Activated T-helper 1 cell treated with Interleukin-2 at 50 U/mL for 16 hours (primary cell): ENCODE data around the gene CCDC126.
"Not testable (repeated sequence)": the region's sequence is repeated elsewhere in the genome, so short reads cannot be mapped to it uniquely, and the experiment has no call there.

ENCODE experiments used
- DNase-seq: peaks from one replicate; pipeline ENCODE4 v3.0.0-alpha.2; 2020; ENCODE audit warnings: low read depth

CCDC126 gene

DNA sequence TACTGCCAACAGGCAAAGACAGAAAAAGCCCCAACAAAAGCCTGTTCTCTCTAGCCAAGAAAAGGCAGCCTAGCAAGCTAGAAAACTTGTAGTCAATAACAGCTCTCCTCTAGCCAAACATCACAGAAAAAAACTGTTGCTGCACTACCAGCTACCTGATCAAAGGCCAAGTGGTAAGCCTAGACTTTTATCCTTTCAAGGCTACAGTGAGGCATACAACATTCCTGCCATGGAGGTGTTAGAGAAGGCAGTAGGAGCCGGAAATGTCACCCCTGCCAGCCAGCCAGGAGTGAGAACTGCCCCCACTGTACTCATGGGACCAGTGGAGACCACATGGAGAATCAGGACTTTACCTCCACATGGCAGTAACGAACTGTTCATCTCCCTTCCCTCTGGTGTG lies 31.2 kb downstream of the CCDC126 start:
- DNase-seq: no peak

DNA sequence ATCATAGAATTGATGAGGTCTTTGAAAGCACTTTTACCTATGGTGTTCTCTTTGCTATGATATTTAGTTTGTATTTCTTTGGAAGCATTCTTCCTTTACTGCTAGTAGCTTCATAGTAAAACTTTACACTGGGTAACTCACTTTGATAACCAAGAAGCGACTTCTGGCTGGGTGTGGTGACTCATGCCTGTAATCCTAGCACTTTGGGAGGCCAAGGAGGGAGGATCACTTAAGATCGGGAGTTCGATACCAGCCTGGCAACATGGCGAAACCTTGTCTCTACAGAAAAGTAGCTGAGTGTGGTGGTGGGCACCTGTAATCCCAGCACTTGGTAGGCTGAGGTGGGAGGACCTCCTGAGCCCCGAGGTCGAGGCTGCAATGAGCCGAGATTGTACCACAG lies 36.2 kb downstream of the CCDC126 start:
- no peak for DNase-seq

DNA sequence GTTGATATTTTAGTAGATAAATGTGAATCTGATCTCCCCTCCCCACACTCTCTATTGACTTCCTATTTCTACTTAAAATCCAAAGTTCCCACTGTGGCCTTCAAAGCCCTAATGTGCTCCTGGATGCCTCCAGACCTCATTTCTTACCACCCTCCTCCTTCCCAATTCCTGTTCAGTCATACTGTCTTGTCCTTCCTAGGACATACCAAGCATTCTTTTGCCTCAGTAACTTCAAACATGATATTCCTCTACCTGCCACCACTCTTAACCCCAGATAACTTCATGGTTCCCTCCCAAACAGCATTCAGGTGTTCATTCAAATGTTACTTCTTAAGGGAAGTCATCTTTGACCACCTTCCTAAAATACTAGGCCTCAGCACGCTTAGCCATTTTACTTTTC lies 48.6 kb downstream of the CCDC126 start:
- DNase-seq: no peak

GRCh38 chr7:23653942-23654341 lies 56.8 kb downstream of the CCDC126 start:
- no peak for DNase-seq

GRCh38 chr7:23654508-23654907 lies 57.3 kb downstream of the CCDC126 start:
- DNase-seq: no peak

DNA sequence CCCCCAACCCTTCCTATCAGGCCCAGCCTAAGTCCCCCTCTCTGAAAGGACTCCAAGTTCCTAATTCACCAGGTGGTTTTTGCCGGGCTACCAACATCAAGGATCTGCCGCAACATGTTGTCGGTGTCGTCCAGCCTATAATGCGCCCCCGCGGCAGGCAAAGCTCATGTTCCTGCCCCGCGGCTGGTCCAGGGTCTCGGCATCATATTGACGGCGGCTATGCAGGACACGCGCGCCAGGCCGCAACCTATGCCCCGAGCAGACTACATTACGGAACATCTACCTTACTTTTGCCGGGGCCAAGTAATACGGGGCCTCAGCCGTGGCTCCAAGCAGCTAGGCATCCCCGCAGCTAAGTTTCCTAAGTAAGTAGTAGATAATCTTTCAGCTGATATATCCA lies 58.3 kb downstream of the CCDC126 start:
- DNase-seq: no peak

DNA sequence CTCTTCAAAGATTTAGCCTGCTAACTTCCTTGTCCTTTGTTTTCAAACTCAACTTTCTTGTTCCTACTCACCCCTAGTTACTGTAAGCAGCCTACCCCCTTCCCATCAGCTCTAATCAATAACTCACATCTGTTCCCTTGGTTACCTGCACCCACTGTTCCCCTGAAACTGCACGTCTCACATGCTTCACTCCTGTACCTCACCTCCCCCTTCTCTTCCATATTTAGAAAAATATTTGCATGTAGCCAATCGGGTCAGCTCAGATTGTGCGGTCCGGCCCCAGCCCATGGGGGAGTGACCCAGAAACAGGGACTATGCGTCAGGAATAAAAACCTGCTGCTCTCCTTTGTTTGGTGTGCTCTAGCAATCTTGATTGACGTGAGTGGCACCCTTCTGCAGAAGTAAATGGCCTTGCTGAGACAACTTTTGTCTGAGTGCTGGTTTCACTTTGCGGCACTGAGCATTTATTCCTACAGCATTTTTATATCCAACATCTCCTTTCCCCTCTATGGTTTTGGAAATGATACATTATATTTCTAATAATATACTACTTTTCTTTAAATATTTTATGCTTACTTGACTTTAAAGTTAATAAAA lies 61.7 kb downstream of the CCDC126 start:
- no peak for DNase-seq

- no peak for DNase-seq
These were observed 64.2 kb downstream of the CCDC126 start for GRCh38 chr7:23661385-23661784.

DNA sequence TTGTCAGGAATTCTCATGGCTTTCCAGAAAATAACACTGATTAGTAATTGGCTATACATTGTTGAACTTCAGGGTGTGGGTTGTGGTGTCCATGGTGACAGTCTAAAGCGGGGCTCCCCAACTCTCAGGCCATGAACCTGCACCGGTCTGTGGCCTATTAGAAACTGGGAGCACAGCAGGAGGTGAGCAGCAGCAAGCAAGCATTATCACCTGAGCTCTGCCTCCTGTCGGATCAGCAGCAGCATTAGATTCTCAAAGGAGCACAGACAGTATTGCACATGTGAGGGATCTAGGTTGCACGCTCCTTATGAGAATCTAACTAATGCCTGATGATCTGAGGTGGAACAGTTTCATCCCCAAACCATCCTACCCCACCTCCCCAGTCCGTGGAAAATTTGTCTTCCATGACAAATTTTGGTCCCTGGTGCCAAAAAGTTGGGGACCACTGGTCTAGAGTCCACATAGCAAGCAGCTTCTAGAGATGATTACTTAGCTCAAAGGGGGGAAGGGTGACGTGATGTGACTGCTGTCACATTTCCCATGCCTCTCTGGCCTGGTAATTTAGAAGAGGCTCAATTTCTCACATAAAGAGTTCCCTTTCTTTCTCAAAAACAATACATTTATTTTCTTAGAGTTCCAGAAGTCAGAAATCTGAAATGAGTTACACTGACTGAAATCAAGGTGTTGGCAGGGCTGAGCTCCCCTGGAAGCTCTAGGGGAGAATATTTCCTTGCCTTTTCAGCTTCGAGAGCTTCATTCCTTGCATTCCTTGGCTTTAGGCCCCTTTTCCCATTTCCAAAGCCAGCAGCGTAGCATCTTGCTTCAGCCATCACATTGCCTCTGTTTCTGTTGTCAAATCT lies 65.2 kb downstream of the CCDC126 start:
- DNase-seq: no peak

DNA sequence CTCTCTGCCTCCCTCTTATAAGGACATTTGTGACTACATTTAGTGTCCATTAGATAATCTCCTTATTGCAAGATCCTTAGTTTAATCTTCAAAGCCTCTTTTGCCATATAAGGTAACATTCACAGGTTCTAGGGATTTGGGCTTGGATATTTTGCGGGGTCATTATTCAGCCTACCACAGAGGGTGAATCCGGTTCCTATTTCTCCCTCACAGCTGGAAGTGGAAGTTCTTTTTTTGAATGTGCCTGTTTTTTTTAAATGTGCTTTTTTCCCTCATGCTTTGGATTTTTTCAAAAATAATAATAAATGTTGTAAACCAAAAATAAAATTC lies 65.8 kb downstream of the CCDC126 start:
- DNase-seq: no peak

DNA sequence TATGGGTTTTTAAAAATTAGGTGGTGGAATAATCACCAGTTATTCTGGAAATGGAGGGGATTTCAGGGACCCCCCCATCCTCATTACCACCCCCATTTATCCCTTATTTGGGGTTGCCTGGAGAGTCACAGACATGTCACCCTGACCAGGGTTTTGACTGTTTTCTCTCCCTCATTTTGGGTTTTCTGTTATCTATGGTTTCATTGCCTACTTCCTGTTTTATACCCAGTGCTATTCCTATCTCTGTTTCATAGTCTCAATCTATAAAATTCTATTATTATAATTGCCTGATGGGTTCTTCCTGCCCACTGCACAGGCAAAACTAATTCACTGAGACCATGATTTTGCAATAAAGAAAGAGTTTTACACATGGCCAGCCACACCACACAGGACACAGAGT lies 66.9 kb downstream of the CCDC126 start:
- no peak for DNase-seq

DNA sequence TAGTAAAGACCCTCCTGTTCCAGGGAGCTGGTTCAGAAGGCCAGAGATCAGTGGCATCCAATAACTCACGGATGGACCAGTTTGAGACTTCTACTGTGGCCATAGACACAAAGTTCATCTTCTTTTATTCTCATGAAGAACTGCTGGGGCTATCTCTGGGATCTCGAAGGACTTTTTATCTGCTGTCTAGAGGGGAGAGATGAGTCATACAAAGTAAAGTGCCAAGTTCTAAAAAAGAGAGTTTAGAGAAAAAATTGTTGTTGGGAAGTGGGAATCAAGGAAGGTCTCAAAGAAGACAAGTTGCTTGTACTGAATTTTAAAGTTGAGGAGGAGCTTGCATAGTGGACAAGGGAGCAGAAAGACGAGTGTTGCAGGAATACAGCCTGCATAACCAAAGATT lies 74.9 kb downstream of the CCDC126 start:
- DNase-seq: no peak

DNA sequence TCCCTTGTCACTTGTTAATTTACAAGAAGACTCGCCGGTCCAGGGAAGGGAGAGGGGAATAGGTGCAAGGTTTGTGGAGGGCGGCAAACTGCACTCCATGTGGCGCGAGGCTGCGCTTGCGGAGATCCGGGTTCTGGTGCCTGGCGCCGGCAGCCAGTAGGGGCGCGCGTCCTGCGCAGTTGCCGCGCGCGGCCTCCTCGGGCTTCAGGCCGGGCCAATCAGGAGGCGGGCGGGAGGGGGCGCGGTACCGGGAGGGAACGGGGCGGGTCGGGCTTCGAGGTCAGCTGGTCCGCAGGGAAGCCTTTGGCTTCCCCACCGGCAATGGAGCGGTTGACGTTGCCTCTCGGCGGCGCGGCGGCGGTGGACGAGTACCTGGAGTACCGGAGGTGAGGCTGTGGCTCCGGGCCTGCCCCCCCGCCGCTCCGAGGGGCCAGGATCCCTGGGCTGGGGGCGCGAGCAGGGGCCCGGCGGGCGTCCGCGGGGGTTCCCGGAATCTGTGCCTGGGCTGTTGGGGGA lies 82.8 kb downstream of the CCDC126 start, which contains the start of gene FAM221A:
FAM221A (plus strand) TSS at position 302 of the 516 bp plus-strand sequence; CDS start at position 322, 20 bp downstream.
- DNase-seq: peak; percentile 72

GRCh38 chr7:23680414-23681405 lies 83.5 kb downstream of the CCDC126 start:
- DNase-seq: peak; percentile 5

GRCh38 chr7:23684041-23684440 lies 86.9 kb downstream of the CCDC126 start:
- not testable (repeated sequence) for DNase-seq

DNA sequence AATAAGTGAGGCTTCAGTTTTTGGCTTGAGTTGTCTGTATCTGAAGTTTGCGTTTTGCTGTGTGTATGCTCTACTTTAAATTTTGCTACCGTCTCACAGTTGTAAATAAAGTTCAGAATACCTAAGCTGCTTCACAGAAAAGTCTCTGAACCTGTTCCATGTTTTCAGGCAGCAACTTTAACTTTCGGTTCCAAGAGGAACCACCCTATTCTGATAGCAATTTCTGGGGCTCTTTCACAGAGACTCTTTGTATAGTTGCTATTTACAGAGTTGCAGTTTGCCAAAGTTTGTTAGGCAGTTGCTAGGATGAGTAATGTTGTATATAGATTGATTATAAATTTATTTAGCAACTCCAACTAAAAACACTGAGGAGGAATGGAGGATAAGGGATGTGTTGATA lies 88.5 kb downstream of the CCDC126 start:
- DNase-seq: no peak

DNA sequence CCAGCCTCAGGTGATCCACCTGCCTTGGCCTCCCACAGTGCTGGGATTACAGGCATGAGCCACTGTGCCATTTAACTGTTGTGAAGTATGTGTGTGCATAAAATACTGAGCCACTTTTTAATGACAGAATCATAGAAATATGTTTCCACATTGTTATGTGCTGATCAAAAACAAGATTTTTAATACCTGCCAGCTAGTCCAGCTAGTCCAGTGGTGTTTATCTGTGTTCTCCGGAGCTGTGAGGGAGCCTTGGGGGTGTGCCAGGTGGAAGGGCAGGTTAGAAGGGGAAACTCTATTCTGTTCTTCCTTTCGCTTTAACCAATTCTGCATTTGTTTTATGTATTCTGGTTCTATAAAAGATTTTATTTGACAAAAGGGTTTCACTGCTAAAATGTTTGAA lies 89.8 kb downstream of the CCDC126 start:
- no peak for DNase-seq

DNA sequence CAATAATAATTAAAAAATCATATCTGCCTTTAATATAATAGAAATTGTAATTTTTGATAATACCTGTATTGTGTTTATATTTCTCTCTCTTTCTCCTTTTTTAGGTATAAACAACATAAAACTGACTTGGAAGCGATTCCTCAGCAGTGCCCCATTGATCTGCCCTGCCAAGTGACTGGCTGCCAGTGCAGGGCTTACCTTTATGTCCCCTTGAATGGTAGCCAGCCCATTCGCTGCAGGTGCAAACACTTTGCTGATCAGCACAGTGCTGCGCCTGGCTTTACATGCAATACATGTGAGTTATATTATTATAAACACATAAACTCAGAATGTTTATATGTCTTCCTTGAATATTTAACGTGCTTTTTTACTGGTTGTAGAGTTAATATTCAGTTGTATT lies 92.0 kb downstream of the CCDC126 start:
- no peak for DNase-seq

DNA sequence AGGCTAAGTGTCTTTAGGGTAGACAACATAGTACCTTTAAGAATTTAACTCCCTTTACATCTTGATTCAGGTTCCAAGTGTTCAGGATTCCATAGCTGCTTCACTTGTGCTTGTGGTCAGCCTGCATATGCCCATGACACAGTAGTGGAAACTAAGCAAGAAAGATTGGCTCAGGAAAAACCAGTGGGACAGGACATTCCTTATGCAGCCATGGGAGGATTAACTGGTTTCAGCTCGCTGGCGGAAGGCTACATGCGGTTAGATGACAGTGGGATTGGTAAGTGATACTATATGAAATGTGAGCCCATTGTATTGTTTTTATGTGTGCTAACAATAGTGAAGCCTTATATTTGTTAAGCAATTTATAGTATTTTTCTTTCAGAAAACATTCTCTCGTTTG lies 94.1 kb downstream of the CCDC126 start:
- no peak for DNase-seq

DNA sequence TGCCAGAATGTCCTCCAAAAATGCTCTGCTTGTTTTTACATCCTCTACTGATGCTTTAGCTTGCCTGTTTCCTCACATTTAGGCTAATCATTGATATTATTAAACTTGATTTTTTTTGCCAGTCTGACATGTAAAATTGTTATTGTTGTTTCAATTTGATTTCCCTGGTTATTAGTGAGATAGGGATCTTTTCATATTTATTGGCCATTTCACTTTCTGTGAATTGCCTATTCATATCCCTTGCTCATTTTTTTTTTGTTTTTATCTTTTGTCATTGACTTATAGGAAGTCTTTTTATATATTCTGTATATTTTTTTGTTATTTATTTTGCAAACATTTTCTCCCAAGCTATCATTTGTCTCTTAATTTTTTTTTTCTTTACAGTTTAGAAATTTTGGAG lies 96.0 kb downstream of the CCDC126 start:
- DNase-seq: no peak
